IMR-90 (cell line): ENCODE results near the gene ARRB1. TPM values are rescaled to one million over a fixed set of nuclear protein-coding genes. Genes with fewer than 3 reads are reported as not detected.

Experiments
- ATAC-seq: fragments of 200-7000 bp; cut with Tn5 transposase; 2 replicates; pipeline ENCODE4 v1.9.1; 2020; ENCODE audit warnings: low read depth, mild to moderate bottlenecking, moderate library complexity
- BruUV-seq: library from RNA; stranded (reverse); fragments of 400-500 nt; replicated peaks from 2 replicates; lab custom pipeline; 2021; lab: Mats Ljungman, UMichigan
- CTCF ChIA-PET: fragments of 300-600 bp; formaldehyde crosslinking; extraction: SDS; loops from one replicate; lab custom pipeline; 2021; ENCODE audit warnings: antibody characterized with exemption; lab: Yijun Ruan, JAX
- POLR2A ChIA-PET: fragments of 300-600 bp; sonication (Branson Sonifier 250); formaldehyde crosslinking; loops from one replicate; lab custom pipeline; 2022; ENCODE audit warnings: antibody characterized with exemption; ENCODE audit not compliant: unreplicated experiment; lab: Charles Lee
- DNase-seq: peaks from one replicate; pipeline ENCODE4 v3.0.0; 2013
- H2AFZ ChIP-seq: replicated peaks from 2 replicates; pipeline ENCODE3; 2013; ENCODE audit warnings: low read length, mild to moderate bottlenecking; ENCODE audit not compliant: poor library complexity
- H2AK5ac ChIP-seq: 2 replicates; pipeline ENCODE4 v1.6.1; 2013; ENCODE audit warnings: low read depth, low read length, inconsistent platforms
- H2AK9ac ChIP-seq: replicated peaks from 2 replicates; pipeline ENCODE3; 2013; ENCODE audit warnings: mild to moderate bottlenecking, low read depth, low read length, moderate library complexity; ENCODE audit not compliant: poor library complexity
- H2BK120ac ChIP-seq: 2 replicates; pipeline ENCODE4 v1.6.1; 2013; ENCODE audit warnings: low read depth, low read length, inconsistent platforms
- H2BK15ac ChIP-seq: 3 replicates; pipeline ENCODE4 v1.6.1; 2013; ENCODE audit warnings: low read depth, low read length, inconsistent platforms
- H2BK20ac ChIP-seq: 2 replicates; pipeline ENCODE4 v1.6.1; 2013; ENCODE audit warnings: low read depth, mild to moderate bottlenecking, inconsistent platforms, low read length, moderate library complexity
- H2BK5ac ChIP-seq: 2 replicates; pipeline ENCODE4 v1.6.1; 2013; ENCODE audit warnings: mild to moderate bottlenecking, low read depth, low read length, inconsistent platforms; ENCODE audit not compliant: poor library complexity, severe bottlenecking
- H3K14ac ChIP-seq: replicated peaks from 2 replicates; pipeline ENCODE4 v1.6.1; 2013; ENCODE audit warnings: low read depth, low read length, inconsistent platforms
- H3K18ac ChIP-seq: 2 replicates; pipeline ENCODE4 v1.6.1; 2013; ENCODE audit warnings: low read depth, low read length, control low read depth
- H3K23ac ChIP-seq: 2 replicates; pipeline ENCODE4 v1.6.1; 2013; ENCODE audit warnings: low read depth, low read length, inconsistent platforms
- H3K27ac ChIP-seq: 2 replicates; pipeline ENCODE4 v1.5.1; 2013; ENCODE audit warnings: mild to moderate bottlenecking, control low read depth, low read length; ENCODE audit not compliant: insufficient read depth
- H3K27me3 ChIP-seq: 2 replicates; pipeline ENCODE4 v1.6.1; 2013; ENCODE audit warnings: low read length; ENCODE audit not compliant: control insufficient read depth, insufficient read depth
- H3K36me3 ChIP-seq: 2 replicates; pipeline ENCODE4 v1.6.1; 2013; ENCODE audit warnings: low read length, mixed read lengths; ENCODE audit not compliant: control insufficient read depth, insufficient read depth
- H3K4ac ChIP-seq: 2 replicates; pipeline ENCODE4 v1.6.1; 2013; ENCODE audit warnings: low read depth, low read length, inconsistent platforms
- H3K4me1 ChIP-seq: 2 replicates; pipeline ENCODE4 v1.6.1; 2013; ENCODE audit warnings: low read length, mixed read lengths; ENCODE audit not compliant: control insufficient read depth, insufficient read depth
- H3K4me2 ChIP-seq: 2 replicates; pipeline ENCODE4 v1.6.1; 2013; ENCODE audit warnings: low read depth, mild to moderate bottlenecking, control low read depth, low read length, moderate library complexity
- H3K4me3 ChIP-seq: 2 replicates; pipeline ENCODE4 v1.5.1; 2013; ENCODE audit warnings: low read depth, mild to moderate bottlenecking, control low read depth, low read length, moderate library complexity; ENCODE audit not compliant: insufficient read depth
- H3K56ac ChIP-seq: 2 replicates; pipeline ENCODE4 v1.6.1; 2013; ENCODE audit warnings: low read length, inconsistent platforms; ENCODE audit not compliant: insufficient read depth; ENCODE audit errors: extremely low read depth
- H3K79me1 ChIP-seq, 2 experiments: 2 replicates each; pipeline ENCODE4 v1.6.1; 2013; ENCODE audit warnings: low read length in 2 of 2, inconsistent platforms in 1 of 2, low read depth in 1 of 2
- H3K9ac ChIP-seq: 2 replicates; pipeline ENCODE4 v1.6.1; 2013; ENCODE audit warnings: low read depth, low read length, control low read depth
- H3K9me1 ChIP-seq: 2 replicates; pipeline ENCODE4 v1.6.1; 2013; ENCODE audit warnings: low read length, inconsistent platforms; ENCODE audit not compliant: insufficient read depth
- H3K9me3 ChIP-seq: 2 replicates; pipeline ENCODE4 v1.6.1; 2013; ENCODE audit warnings: low read length; ENCODE audit not compliant: control insufficient read depth, insufficient read depth
- H4K20me1 ChIP-seq: 2 replicates; pipeline ENCODE4 v1.6.1; 2013; ENCODE audit warnings: low read length, inconsistent platforms; ENCODE audit not compliant: insufficient read depth
- H4K5ac ChIP-seq: 2 replicates; pipeline ENCODE4 v1.6.1; 2013; ENCODE audit warnings: mild to moderate bottlenecking, low read depth, low read length, control low read depth
- H4K8ac ChIP-seq, 2 experiments: 2 replicates each; pipeline ENCODE4 v1.6.1; 2013; ENCODE audit warnings: low read depth in 2 of 2, low read length in 2 of 2, control low read depth in 1 of 2, inconsistent platforms in 1 of 2
- H4K91ac ChIP-seq: 2 replicates; pipeline ENCODE4 v1.6.1; 2013; ENCODE audit warnings: low read depth, low read length, inconsistent platforms; ENCODE audit not compliant: insufficient read depth
- BHLHE40 ChIP-seq: fragments of 150-350 bp; IDR thresholded peaks from 2 replicates; pipeline ENCODE4 v1.6.1; 2016; ENCODE audit warnings: mild to moderate bottlenecking, low read depth, low read length
- CEBPB ChIP-seq: IDR thresholded peaks from 2 replicates; pipeline ENCODE4 v1.6.1; 2012; ENCODE audit warnings: low read depth, low read length, improper control_type of control experiment
- CHD1 ChIP-seq: IDR thresholded peaks from 2 replicates; pipeline ENCODE4 v1.6.1; 2012; ENCODE audit warnings: low read depth, low read length, improper control_type of control experiment
- CTCF ChIP-seq: conservative IDR thresholded peaks from 2 replicates; pipeline ENCODE4 v1.5.1; 2012; ENCODE audit warnings: mild to moderate bottlenecking, low read depth, low read length, improper control_type of control experiment
- MAFK ChIP-seq: IDR thresholded peaks from 2 replicates; pipeline ENCODE4 v1.6.1; 2012; ENCODE audit warnings: low read depth, low read length, improper control_type of control experiment
- MAZ ChIP-seq: IDR thresholded peaks from 2 replicates; pipeline ENCODE4 v1.6.1; 2012; ENCODE audit warnings: low read depth, mild to moderate bottlenecking, low read length, improper control_type of control experiment, moderate library complexity, borderline replicate concordance
- MXI1 ChIP-seq: IDR thresholded peaks from 2 replicates; pipeline ENCODE4 v1.6.1; 2012; ENCODE audit warnings: low read depth, mild to moderate bottlenecking, low read length, moderate library complexity, borderline replicate concordance
- NFE2L2 ChIP-seq: fragments of 150-350 bp; IDR thresholded peaks from 2 replicates; pipeline ENCODE4 v1.6.1; 2016; ENCODE audit warnings: low read depth, mild to moderate bottlenecking, low read length
- RAD21 ChIP-seq: IDR thresholded peaks from 2 replicates; pipeline ENCODE4 v1.6.1; 2012; ENCODE audit warnings: low read length, improper control_type of control experiment
- SMC3 ChIP-seq: fragments of 150-350 bp; IDR thresholded peaks from 2 replicates; pipeline ENCODE4 v1.6.1; 2016; ENCODE audit warnings: low read depth, mild to moderate bottlenecking, antibody characterized with exemption, low read length, moderate library complexity
- WGBS, 2 experiments: methylation state at CpG; one replicate each; pipeline versions ENCODE4 v1.1.5 to v1.1.7; 2013; ENCODE audit warnings: missing lambda C conversion rate in 2 of 2; ENCODE audit not compliant: insufficient read length in 1 of 2; ENCODE audit errors: extremely low coverage in 2 of 2; 5-methylcytosine and 5-hydroxymethylcytosine counted together
- dilution Hi-C: fragments of 300-500 bp; cut with HindIII; formaldehyde crosslinking; loops from one replicate; pipeline ENCODE4 v1.14.3; 2018; ENCODE audit warnings: low sequenced_read_pairs; ENCODE audit not compliant: unreplicated experiment
- in situ Hi-C: fragments of 300-500 bp; cut with MboI; formaldehyde crosslinking; loops from 3 replicates; pipeline ENCODE4 v1.14.3; 2019; ENCODE audit warnings: low sequenced_read_pairs, inconsistent platforms, mixed read lengths
- intact Hi-C: fragments of 100-400 bp; cut with micrococcal nuclease; formaldehyde crosslinking; loops from 2 replicates; pipeline ENCODE4 v1.10.0; 2022
- polyA plus RNA-seq, 3 experiments: library from polyadenylated mRNA; depleted of rRNA; stranded (reverse); fragments of >200 nt; gene quantifications; 2 replicates each; pipeline ENCODE4 v1.2.3, GENCODE V29; 2012; ENCODE audit warnings: low replicate concordance in 1 of 3
- total RNA-seq: library from RNA; depleted of rRNA; stranded (reverse); fragments of >200 nt; gene quantifications from 2 replicates; pipeline ENCODE4 v1.2.3, GENCODE V29; 2012
- TF ChIP-seq, protein P1 (sequence below): fragments of 150-350 bp; IDR thresholded peaks from 2 replicates; pipeline ENCODE4 v1.6.1; 2016; ENCODE audit warnings: low read depth, mild to moderate bottlenecking, low read length, moderate library complexity, borderline replicate concordance
- TF ChIP-seq, protein P2 (sequence below): fragments of 150-350 bp; IDR thresholded peaks from 2 replicates; pipeline ENCODE4 v1.6.1; 2017; ENCODE audit warnings: mild to moderate bottlenecking, antibody characterized with exemption, low read length, low read depth

The ARRB1 gene
- total and polyA plus RNA-seq, 2 of the 4 experiments (the other 2 are of a cell fraction), result 11.0 to 17.4 TPM

- Histone ChIP-seq H4K8ac (no peak overlapping the region), H3K9ac (no peak overlapping the region), H4K20me1 (no peaks in the 10 kb centered on the region), H3K56ac (no peak overlapping the region), H3K4me3 (no peak overlapping the region), H3K36me3 (no peaks in the 10 kb centered on the region), H3K27me3 (no peaks in the 10 kb centered on the region; the same call in 1 of the 2 replicates), H3K23ac (no peak overlapping the region), H2AK5ac (no peak overlapping the region), H2BK15ac (no peak overlapping the region), H3K4me2 (no peak overlapping the region), H2BK20ac (no peak overlapping the region), H3K9me1 (no peaks in the 10 kb centered on the region), H3K14ac (no peak overlapping the region), H3K9me3 (no peaks in the 10 kb centered on the region), H3K4ac (no peak overlapping the region), H3K79me1 (no peaks in the 10 kb centered on the region), H2AFZ (no peak overlapping the region), H4K5ac (no peak overlapping the region), H2AK9ac (no peak overlapping the region), H4K91ac (no peak overlapping the region), H3K27ac (no peak overlapping the region), H3K4me1 (no peaks in the 10 kb centered on the region), H2BK120ac (no peak overlapping the region), H2BK5ac (no peak overlapping the region), H3K18ac (no peak overlapping the region)
- DNase-seq (no peak), ATAC-seq (no peak)
- in situ Hi-C loops, result no loop called here
- BruUV-seq, result no TSS peak
- ChIA-PET POLR2A (interaction anchor here (0.6 kb wide), 1 partner anchor 63 kb away, joined by 5 read pairs; no protein-coding TSS in a partner anchor), CTCF (no interaction called here)
- intact Hi-C loops, result no loop called here
- dilution Hi-C loops, result no loop called here
- WGBS, 2 experiments, result 100% methylated on average over 3 of the region's 4 CpGs; no CpG with 5 or more reads in 1 of the 2 experiments
- TF ChIP-seq MAZ (no peak), RAD21 (no peak), CHD1 (no peak), BHLHE40 (no peak), CEBPB (no peak), MAFK (no peak), MXI1 (no peak), SMC3 (no peak), CTCF (no peak), NFE2L2 (no peak)
- TF ChIP-seq, protein P1, sequence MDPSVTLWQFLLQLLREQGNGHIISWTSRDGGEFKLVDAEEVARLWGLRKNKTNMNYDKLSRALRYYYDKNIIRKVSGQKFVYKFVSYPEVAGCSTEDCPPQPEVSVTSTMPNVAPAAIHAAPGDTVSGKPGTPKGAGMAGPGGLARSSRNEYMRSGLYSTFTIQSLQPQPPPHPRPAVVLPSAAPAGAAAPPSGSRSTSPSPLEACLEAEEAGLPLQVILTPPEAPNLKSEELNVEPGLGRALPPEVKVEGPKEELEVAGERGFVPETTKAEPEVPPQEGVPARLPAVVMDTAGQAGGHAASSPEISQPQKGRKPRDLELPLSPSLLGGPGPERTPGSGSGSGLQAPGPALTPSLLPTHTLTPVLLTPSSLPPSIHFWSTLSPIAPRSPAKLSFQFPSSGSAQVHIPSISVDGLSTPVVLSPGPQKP, result no peak
- TF ChIP-seq, protein P2, sequence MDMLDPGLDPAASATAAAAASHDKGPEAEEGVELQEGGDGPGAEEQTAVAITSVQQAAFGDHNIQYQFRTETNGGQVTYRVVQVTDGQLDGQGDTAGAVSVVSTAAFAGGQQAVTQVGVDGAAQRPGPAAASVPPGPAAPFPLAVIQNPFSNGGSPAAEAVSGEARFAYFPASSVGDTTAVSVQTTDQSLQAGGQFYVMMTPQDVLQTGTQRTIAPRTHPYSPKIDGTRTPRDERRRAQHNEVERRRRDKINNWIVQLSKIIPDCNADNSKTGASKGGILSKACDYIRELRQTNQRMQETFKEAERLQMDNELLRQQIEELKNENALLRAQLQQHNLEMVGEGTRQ, result no peak
Observed at GRCh38 chr11:75302371-75302770, 49.1 kb downstream of the ARRB1 start.
